Stomach (tissue), 9 donors: ENCODE results near the gene OCA2. TPM values are rescaled to one million over a fixed set of nuclear protein-coding genes. Genes with fewer than 3 reads are reported as not detected.

Source experiments
- DNase-seq, 2 donors: peaks; one replicate each; pipeline versions ENCODE4 v3.0.0 to v3.0.0-alpha.2; 2013 to 2019
- H3K27ac ChIP-seq, 5 donors: fragments of 200-600 bp in 4 of 5; sonication (generic) in 4 of 5; one replicate each; pipeline ENCODE4 v1.5.1; 2013 to 2019; ENCODE audit warnings: mild to moderate bottlenecking in 1 of 5, moderate library complexity in 1 of 5
- H3K27me3 ChIP-seq, 3 donors: fragments of 200-600 bp; sonication (generic); one replicate each; pipeline ENCODE4 v1.5.1; 2017 to 2019; ENCODE audit warnings: mixed run types in 1 of 3
- H3K36me3 ChIP-seq, 4 donors: fragments of 200-600 bp; sonication (generic); 1 replicate in 3 of 4; 2 replicates in 1 of 4; pipeline ENCODE4 v1.5.1; 2016 to 2019
- H3K4me1 ChIP-seq, 4 donors: fragments of 200-600 bp; sonication (generic); one replicate each; pipeline ENCODE4 v1.5.1; 2016 to 2019
- H3K4me3 ChIP-seq, 4 donors: fragments of 200-600 bp; sonication (generic) in 3 of 4; one replicate each; pipeline ENCODE4 v1.5.1; 2016 to 2019; ENCODE audit warnings: mild to moderate bottlenecking in 1 of 4
- H3K9me3 ChIP-seq, 4 donors: fragments of 200-600 bp; sonication (generic); one replicate each; pipeline ENCODE4 v1.5.1; 2016 to 2019
- CTCF ChIP-seq, 7 experiments: fragments of 450-650 bp in 4 of 7; fragments of 200-600 bp in 3 of 7; sonication (generic) in 3 of 7; IDR thresholded peaks; one replicate each; pipeline ENCODE4 v1.5.1; 2016 to 2019; ENCODE audit warnings: antibody characterized with exemption in 7 of 7, control low read depth in 2 of 7, mild to moderate bottlenecking in 1 of 7
- EP300 ChIP-seq: sonication (generic); formaldehyde crosslinking; IDR thresholded peaks from one replicate; pipeline ENCODE4 v1.6.1; 2017; ENCODE audit warnings: antibody characterized with exemption
- POLR2A ChIP-seq, 4 donors: fragments of 450-650 bp; IDR thresholded peaks; one replicate each; pipeline ENCODE4 v1.6.1; 2016; ENCODE audit warnings: antibody characterized with exemption in 4 of 4, control low read depth in 2 of 4, mild to moderate bottlenecking in 1 of 4, moderate library complexity in 1 of 4
- POLR2AphosphoS5 ChIP-seq, 3 donors: sonication (generic); formaldehyde crosslinking; IDR thresholded peaks; one replicate each; pipeline ENCODE4 v1.6.1; 2016; ENCODE audit warnings: antibody characterized with exemption in 3 of 3
- WGBS, 5 donors: extraction: QIAGEN DNeasy Blood & Tissue Kit in 3 of 5; methylation state at CpG; one replicate each; pipeline versions ENCODE4 v1.1.5 to v1.1.7; 2013 to 2018; 5-methylcytosine and 5-hydroxymethylcytosine counted together
- intact Hi-C: fragments of 100-400 bp; cut with DNase I; formaldehyde crosslinking; loops from one replicate; pipeline ENCODE4 v1.15.1; 2023; ENCODE audit warnings: low total_unique reads
- polyA plus RNA-seq, 3 donors: library from polyadenylated mRNA; stranded (reverse); fragments of 200-250 nt; gene quantifications; one replicate each; pipeline ENCODE4 v1.2.3, GENCODE V29; 2013
- total RNA-seq, 5 donors: library from RNA; depleted of rRNA; stranded (reverse); fragments of >200 nt; gene quantifications; one replicate each; pipeline versions ENCODE4 v1.1.0 to v1.2.3, GENCODE V29; 2014 to 2016
- donor health status: healthy with polysubstance abuse.
- donor health status: Bipolar disorder and iron deficiency.
- donor health status: healthy.

The OCA2 gene
- total and polyA plus RNA-seq, 8 donors: 0.12 to 0.89 (median 0.65) TPM; not detected in 4

- Histone ChIP-seq H3K27me3 (no peaks in the 10 kb centered on the region), H3K27ac (no peak overlapping the region), H3K9me3 (no peaks in the 10 kb centered on the region), H3K36me3 (no peaks in the 10 kb centered on the region), H3K4me1 (no peaks in the 10 kb centered on the region), H3K4me3 (no peak overlapping the region)
- no peak for TF ChIP-seq EP300
- no peak for TF ChIP-seq CTCF (IDR thresholded peaks at IDR 0.05)
- no peak for TF ChIP-seq POLR2A (IDR thresholded peaks at IDR 0.05)
- no peak for TF ChIP-seq POLR2AphosphoS5 (IDR thresholded peaks at IDR 0.05)
- intact Hi-C loops: no loop called here
- WGBS, 5 donors: 85 to 88% (median 86%) methylated on average over 7 of the region's 7 CpGs
- no peak for DNase-seq
Observed at GRCh38 chr15:28025413-28025812, 73.7 kb downstream of the OCA2 start.

- H3K36me3 ChIP-seq: no peaks in the 10 kb centered on the region
- H3K9me3 ChIP-seq: no peaks in the 10 kb centered on the region
- H3K4me3 ChIP-seq: no peak overlapping the region
- H3K27ac ChIP-seq: no peak overlapping the region
- intact Hi-C loops: no loop called here
- no peak for TF ChIP-seq POLR2A (IDR thresholded peaks at IDR 0.05)
- TF ChIP-seq POLR2AphosphoS5 (IDR thresholded peaks at IDR 0.05): no peak
- no peak for TF ChIP-seq CTCF (IDR thresholded peaks at IDR 0.05)
- TF ChIP-seq EP300: no peak
- no peaks in the 10 kb centered on the region for H3K27me3 ChIP-seq
- H3K4me1 ChIP-seq: no peaks in the 10 kb centered on the region
- WGBS, 5 donors: 63 to 96% (median 85%) methylated on average over 1 of the region's 1 CpG
- no peak for DNase-seq
Observed at GRCh38 chr15:28024889-28025250, 74.2 kb downstream of the OCA2 start.

GRCh38 chr15:28023933-28024888, 74.9 kb downstream of the OCA2 start:
- WGBS, 5 donors: 72 to 80% (median 75%) methylated on average over 10 to 19 of the region's 19 CpGs
- Histone ChIP-seq H3K4me3 (no peak overlapping the region), H3K36me3 (no peaks in the 10 kb centered on the region), H3K27ac (no peak overlapping the region), H3K27me3 (no peaks in the 10 kb centered on the region), H3K4me1 (no peaks in the 10 kb centered on the region), H3K9me3 (no peaks in the 10 kb centered on the region)
- DNase-seq: no peak
- intact Hi-C loops: no loop called here
- no peak for TF ChIP-seq CTCF (IDR thresholded peaks at IDR 0.05)
- no peak for TF ChIP-seq POLR2A (IDR thresholded peaks at IDR 0.05)
- TF ChIP-seq POLR2AphosphoS5 (IDR thresholded peaks at IDR 0.05): no peak
- TF ChIP-seq EP300: no peak

GRCh38 chr15:28023422-28023821, 75.7 kb downstream of the OCA2 start:
- Histone ChIP-seq H3K4me1 (no peaks in the 10 kb centered on the region), H3K27me3 (no peaks in the 10 kb centered on the region), H3K36me3 (no peaks in the 10 kb centered on the region), H3K9me3 (no peaks in the 10 kb centered on the region), H3K27ac (no peak overlapping the region), H3K4me3 (no peak overlapping the region)
- intact Hi-C loops: no loop called here
- WGBS, 5 donors: 90 to 95% (median 93%) methylated on average over 7 to 8 of the region's 8 CpGs
- TF ChIP-seq POLR2A (IDR thresholded peaks at IDR 0.05) (no peak), CTCF (IDR thresholded peaks at IDR 0.05) (no peak), POLR2AphosphoS5 (IDR thresholded peaks at IDR 0.05) (no peak), EP300 (no peak)
- no peak for DNase-seq
